K562 (cell line): ENCODE measurements around the gene PRPF18. TPM values are rescaled to one million over a fixed set of nuclear protein-coding genes. Genes with fewer than 3 reads are reported as not detected.

Experiments
- ATAC-seq: fragments of 200-7000 bp; cut with Tn5 transposase; 3 replicates; pipeline ENCODE4 v1.9.1; 2020; ENCODE audit warnings: moderate library complexity
- BruUV-seq: library from RNA; stranded (reverse); fragments of 400-500 nt; replicated peaks from 2 replicates; lab custom pipeline; 2021; lab: Mats Ljungman, UMichigan
- CTCF ChIA-PET: fragments of 300-600 bp; formaldehyde crosslinking; extraction: SDS; loops from one replicate; lab custom pipeline; 2021; ENCODE audit warnings: low intra/inter-chr PET ratio; lab: Yijun Ruan, JAX
- POLR2A ChIA-PET: fragments of 300-600, 350-650 bp; sonication (Branson Sonifier 250); formaldehyde crosslinking; extraction: SDS; loops from one replicate; lab custom pipeline; 2021; ENCODE audit warnings: antibody characterized with exemption, inconsistent platforms; lab: Yijun Ruan, JAX
- DNase-seq, 4 experiments: peaks; one replicate each; pipeline versions ENCODE4 v3.0.0 to v3.0.0-alpha.2; 2011 to 2018; ENCODE audit warnings: low spot score in 3 of 4, mixed read lengths in 3 of 4; ENCODE audit errors: extremely low read depth in 1 of 4
- FAIRE-seq: peaks from 2 replicates; lab custom pipeline; 2011; peaks lifted over from hg19 to GRCh38; lab: Jason Lieb, UNC
- H2AFZ ChIP-seq: 2 replicates; pipeline ENCODE4 v1.6.0; 2011; ENCODE audit warnings: low read depth, low read length, control low read depth, inconsistent platforms
- H3K27ac ChIP-seq: fragments of 200-600 bp; 3 replicates; pipeline ENCODE4 v1.8.0; 2011; ENCODE audit warnings: low read depth, mild to moderate bottlenecking, control low read depth, inconsistent platforms, low read length, moderate library complexity, mixed read lengths; ENCODE audit errors: extremely low read depth
- H3K27me3 ChIP-seq, 2 experiments: fragments of 300-600 bp in 1 of 2; 2 replicates in 1 of 2; 3 replicates in 1 of 2; pipeline versions ENCODE4 v1.6.0 to v1.8.0; 2011; ENCODE audit warnings: inconsistent platforms in 2 of 2, low read length in 2 of 2, mild to moderate bottlenecking in 1 of 2, mixed read lengths in 1 of 2, moderate library complexity in 1 of 2; ENCODE audit not compliant: control insufficient read depth in 2 of 2, insufficient read depth in 2 of 2
- H3K36me3 ChIP-seq: fragments of 300-600 bp; 3 replicates; pipeline ENCODE4 v1.8.0; 2011; ENCODE audit warnings: mild to moderate bottlenecking, low read length, inconsistent platforms; ENCODE audit not compliant: control insufficient read depth, insufficient read depth
- H3K4me1 ChIP-seq, 2 experiments: fragments of 200-600 bp in 1 of 2; replicated peaks in 1 of 2; 2 replicates in 1 of 2; 3 replicates in 1 of 2; pipeline versions ENCODE4 v1.5.1 to v1.8.0; 2011; ENCODE audit warnings: inconsistent platforms in 2 of 2, low read length in 2 of 2, mild to moderate bottlenecking in 1 of 2, mixed read lengths in 1 of 2, moderate library complexity in 1 of 2; ENCODE audit not compliant: control insufficient read depth in 2 of 2, insufficient read depth in 2 of 2
- H3K4me2 ChIP-seq: 2 replicates; pipeline ENCODE4 v1.6.1; 2011; ENCODE audit warnings: low read length, control low read depth, inconsistent platforms, mixed read lengths; ENCODE audit not compliant: insufficient read depth
- H3K4me3 ChIP-seq: fragments of 200-600 bp; sonication (generic), shearing (Covaris generic); 2 replicates; pipeline ENCODE4 v1.5.1; 2016; ENCODE audit warnings: control low read depth, inconsistent platforms
- H3K79me2 ChIP-seq: fragments of 200-600 bp; 3 replicates; pipeline ENCODE4 v1.8.0; 2011; ENCODE audit warnings: low read length, inconsistent platforms; ENCODE audit not compliant: control insufficient read depth, insufficient read depth
- H3K9ac ChIP-seq, 2 experiments: 2 replicates each; pipeline versions ENCODE4 v1.6.0 to v1.6.1; 2011; ENCODE audit warnings: low read depth in 2 of 2, low read length in 2 of 2, control low read depth in 1 of 2, inconsistent platforms in 1 of 2, mild to moderate bottlenecking in 1 of 2, mixed read lengths in 1 of 2; ENCODE audit not compliant: insufficient read depth in 1 of 2
- H3K9me1 ChIP-seq: one replicate; pipeline ENCODE4 v1.6.0; 2011; ENCODE audit warnings: inconsistent platforms, mild to moderate bottlenecking, low read length, moderate library complexity; ENCODE audit not compliant: control insufficient read depth, insufficient read depth
- H3K9me3 ChIP-seq: replicated peaks from 2 replicates; pipeline ENCODE4 v1.5.1; 2011; ENCODE audit warnings: low read depth, low read length, inconsistent platforms; ENCODE audit not compliant: control insufficient read depth, insufficient read depth
- H4K20me1 ChIP-seq: replicated peaks from 2 replicates; pipeline ENCODE4 v1.6.1; 2011; ENCODE audit warnings: low read length, inconsistent platforms, mixed read lengths; ENCODE audit not compliant: control insufficient read depth, insufficient read depth
- ARID1B ChIP-seq: fragments of 450-650 bp; IDR thresholded peaks from 2 replicates; pipeline ENCODE4 v1.6.1; 2016; ENCODE audit warnings: antibody characterized with exemption, mild to moderate bottlenecking, inconsistent platforms
- CTBP1 ChIP-seq: fragments of 450-650 bp; IDR thresholded peaks from 2 replicates; pipeline ENCODE4 v1.6.1; 2016; ENCODE audit warnings: borderline replicate concordance
- ETV6 ChIP-seq, 3 experiments: fragments of 150-350 bp in 1 of 3; sonication (generic) in 1 of 3; formaldehyde crosslinking in 1 of 3; IDR thresholded peaks; 2 replicates each; pipeline versions ENCODE4 v1.6.1 to v1.8.0; 2014 to 2022; ENCODE audit warnings: borderline replicate concordance in 2 of 3, low read depth in 2 of 3, antibody characterized with exemption in 1 of 3, low read length in 1 of 3, mild to moderate bottlenecking in 1 of 3, missing genetic modification reagents in 1 of 3
- GATAD2B ChIP-seq: fragments of 450-650 bp; IDR thresholded peaks from 2 replicates; pipeline ENCODE4 v1.6.1; 2017; ENCODE audit warnings: mild to moderate bottlenecking, borderline replicate concordance
- GTF2E2 ChIP-seq: fragments of 200-800 bp; sonication (Bioruptor generic); IDR thresholded peaks from 2 replicates; pipeline ENCODE4 v1.6.1; 2016; ENCODE audit warnings: missing genetic modification characterization, missing compliant biosample characterization
- KLF1 ChIP-seq: fragments of 450-650 bp; IDR thresholded peaks from 2 replicates; pipeline ENCODE4 v1.6.1; 2016; ENCODE audit warnings: missing genetic modification characterization, missing compliant biosample characterization
- PCBP1 ChIP-seq: fragments of 200-400 bp; formaldehyde crosslinking; IDR thresholded peaks from 2 replicates; pipeline ENCODE4 v1.6.1; 2018; ENCODE audit warnings: mild to moderate bottlenecking, low read depth, low read length; ENCODE audit not compliant: poor library complexity, severe bottlenecking
- TAF9B ChIP-seq: fragments of 450-650 bp; IDR thresholded peaks from 2 replicates; pipeline ENCODE4 v1.6.1; 2018; ENCODE audit warnings: mild to moderate bottlenecking; ENCODE audit not compliant: partially characterized antibody
- TCFL5 ChIP-seq: fragments of 250-450 bp; sonication (Bioruptor Pico); conservative IDR thresholded peaks from 2 replicates; pipeline ENCODE4 v1.6.1; 2021; ENCODE audit warnings: mild to moderate bottlenecking, moderate library complexity, matching md5 sums
- TGIF2 ChIP-seq: sonication (generic); formaldehyde crosslinking; IDR thresholded peaks from 2 replicates; pipeline ENCODE4 v1.8.1; 2022; ENCODE audit warnings: mild to moderate bottlenecking, missing genetic modification reagents, moderate library complexity
- THRAP3 ChIP-seq: fragments of 450-650 bp; IDR thresholded peaks from 2 replicates; pipeline ENCODE4 v1.6.1; 2016; ENCODE audit warnings: mild to moderate bottlenecking, inconsistent platforms, borderline replicate concordance
- WGBS: fragments of 100-300 bp; shearing (Covaris generic); methylation state at CpG from one replicate; pipeline ENCODE4 v1.1.6; 2016; ENCODE audit warnings: low coverage, mixed read lengths; ENCODE audit not compliant: insufficient coverage; ENCODE audit errors: missing lambda C conversion rate; 5-methylcytosine and 5-hydroxymethylcytosine counted together
- in situ Hi-C: fragments of 300-500 bp; cut with MboI; formaldehyde crosslinking; loops from 4 replicates; pipeline ENCODE4 v1.15.0; 2018; ENCODE audit warnings: inconsistent platforms, mixed read lengths
- intact Hi-C: fragments of 100-400 bp; cut with micrococcal nuclease; formaldehyde crosslinking; loops from 2 replicates; pipeline ENCODE4 v1.14.2; 2022
- polyA plus RNA-seq, 8 experiments: library from polyadenylated mRNA; depleted of rRNA in 4 of 8; stranded (reverse) in 5 of 8; unstranded in 3 of 8; fragments of >200 nt; fragmentation: Nextera tagmentation in 2 of 8; fragmentation: Illumina TruSeq in 1 of 8; extraction: Ambion mirVana in 2 of 8; extraction: Trizol in 1 of 8; gene quantifications; 2 replicates each; pipeline versions ENCODE4 v1.2.1 to v1.2.3, GENCODE V29; 2011 to 2014; ENCODE audit warnings: inconsistent platforms in 1 of 8, missing spikeins in 1 of 8
- total RNA-seq, 7 experiments: library from RNA; depleted of rRNA in 6 of 7; stranded (reverse); fragments of >200 nt in 6 of 7; fragmentation: Illumina TruSeq in 2 of 7; extraction: Trizol in 2 of 7; gene quantifications; 2 replicates each; pipeline versions ENCODE4 v1.2.1 to v1.2.3, GENCODE V29; 2011 to 2021; ENCODE audit warnings: low replicate concordance in 1 of 7
- TF ChIP-seq, protein P1 (sequence below): fragments of 250-450 bp; sonication (Bioruptor Pico); IDR thresholded peaks from 2 replicates; pipeline ENCODE4 v1.4.0; 2020; ENCODE audit warnings: mild to moderate bottlenecking
- TF ChIP-seq, protein P2 (sequence below): fragments of 250-450 bp; sonication (Bioruptor Pico); IDR thresholded peaks from 2 replicates; pipeline ENCODE4 v1.8.0; 2021; ENCODE audit warnings: moderate library complexity, mild to moderate bottlenecking, inconsistent platforms

PRPF18 gene
- total and polyA plus RNA-seq, 9 of the 15 experiments (the other 6 are each of a cell fraction or from before 2014, with no cell fraction given): 14.0 to 30.6 (median 23.1) TPM

- Histone ChIP-seq H3K4me3 (no peak overlapping the region), H3K9me1 (no peaks in the 10 kb centered on the region)
- CTCF ChIA-PET: no interaction called here
- BruUV-seq: no TSS peak
- no peak for TF ChIP-seq GTF2E2 (tag)
- TF ChIP-seq CTBP1: no peak
- TF ChIP-seq TCFL5 (CRISPR knock-in tag): no peak
- TF ChIP-seq TGIF2 (CRISPR knock-in tag): no peak
- TF ChIP-seq ARID1B: no peak
- no peak for TF ChIP-seq GATAD2B
- TF ChIP-seq, all 486 proteins: peak for 0
- Histone ChIP-seq H3K27me3 (no peaks in the 10 kb centered on the region), H3K36me3 (peaks cover 13% of the 10 kb centered on the region; the same call in 2 of the 3 replicates), H3K9ac (no peak overlapping the region), H3K79me2 (no peaks in the 10 kb centered on the region), H3K4me2 (no peak overlapping the region), H4K20me1 (no peaks in the 10 kb centered on the region), H3K9me3 (no peaks in the 10 kb centered on the region), H2AFZ (no peak overlapping the region), H3K27ac (no peak overlapping the region), H3K4me1 (no peaks in the 10 kb centered on the region)
- intact Hi-C loops (no loop called here), in situ Hi-C loops (no loop called here)
- WGBS: 49% methylated on average over 6 of the region's 7 CpGs
- DNase-seq: no peak
- no peak for ATAC-seq
- FAIRE-seq: no peak
- POLR2A ChIA-PET: interaction anchor here (1.2 kb wide), 1 partner anchor 10 kb away, joined by 3 read pairs; no protein-coding TSS in a partner anchor
Measured at GRCh38 chr10:13628661-13629060, 41.9 kb downstream of the PRPF18 start.

DNA sequence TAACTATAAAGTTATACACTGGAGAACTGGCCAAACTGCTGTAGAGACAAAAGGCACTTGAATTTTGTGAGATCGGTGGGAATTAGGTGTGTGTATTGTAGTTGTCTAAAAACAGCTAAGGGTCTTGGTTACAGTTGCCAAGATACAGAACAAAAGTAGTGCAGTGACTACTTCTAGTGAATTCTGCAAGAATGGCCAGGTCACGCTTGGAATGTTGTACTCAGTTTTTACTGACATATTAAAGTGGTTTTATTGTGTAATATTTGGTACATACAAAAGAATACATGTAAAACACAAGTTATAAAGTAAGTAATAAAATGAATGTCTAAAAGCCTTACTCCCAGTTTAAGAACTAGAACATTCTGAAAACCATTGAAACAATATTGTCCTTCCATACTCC lies 42.4 kb downstream of the PRPF18 start:
- Histone ChIP-seq H3K79me2 (no peaks in the 10 kb centered on the region), H3K4me2 (no peak overlapping the region), H4K20me1 (no peaks in the 10 kb centered on the region), H2AFZ (no peak overlapping the region), H3K9me1 (no peaks in the 10 kb centered on the region), H3K36me3 (peaks cover 13% of the 10 kb centered on the region; the same call in 2 of the 3 replicates), H3K4me3 (no peak overlapping the region), H3K4me1 (no peaks in the 10 kb centered on the region), H3K9ac (no peak overlapping the region), H3K27me3 (no peaks in the 10 kb centered on the region), H3K27ac (no peak overlapping the region), H3K9me3 (no peaks in the 10 kb centered on the region)
- DNase-seq (no peak), ATAC-seq (no peak), FAIRE-seq (no peak)
- ChIA-PET POLR2A (interaction anchor here (1.2 to 1.4 kb wide), 2 partner anchors 9 to 16 kb away, joined by 3 read pairs; no protein-coding TSS in a partner anchor), CTCF (no interaction called here)
- in situ Hi-C loops: no loop called here
- BruUV-seq: no TSS peak
- WGBS: 68% methylated on average over 2 of the region's 2 CpGs
- intact Hi-C loops: no loop called here
- TF ChIP-seq, protein P1, sequence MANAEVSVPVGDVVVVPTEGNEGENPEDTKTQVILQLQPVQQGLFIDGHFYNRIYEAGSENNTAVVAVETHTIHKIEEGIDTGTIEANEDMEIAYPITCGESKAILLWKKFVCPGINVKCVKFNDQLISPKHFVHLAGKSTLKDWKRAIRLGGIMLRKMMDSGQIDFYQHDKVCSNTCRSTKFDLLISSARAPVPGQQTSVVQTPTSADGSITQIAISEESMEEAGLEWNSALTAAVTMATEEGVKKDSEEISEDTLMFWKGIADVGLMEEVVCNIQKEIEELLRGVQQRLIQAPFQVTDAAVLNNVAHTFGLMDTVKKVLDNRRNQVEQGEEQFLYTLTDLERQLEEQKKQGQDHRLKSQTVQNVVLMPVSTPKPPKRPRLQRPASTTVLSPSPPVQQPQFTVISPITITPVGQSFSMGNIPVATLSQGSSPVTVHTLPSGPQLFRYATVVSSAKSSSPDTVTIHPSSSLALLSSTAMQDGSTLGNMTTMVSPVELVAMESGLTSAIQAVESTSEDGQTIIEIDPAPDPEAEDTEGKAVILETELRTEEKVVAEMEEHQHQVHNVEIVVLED (CRISPR knock-in tag): no peak
- TF ChIP-seq KLF1 (no peak), PCBP1 (no peak), ETV6 (IDR thresholded peaks at IDR 0.05; ENCODE audit: borderline replicate concordance in 1 of 2, low read depth in 2 of 2, low read length in 1 of 2) (no peak), ETV6 (CRISPR knock-in tag; IDR thresholded peaks at IDR 0.05; ENCODE audit: borderline replicate concordance) (no peak), TAF9B (no peak), THRAP3 (no peak)
- TF ChIP-seq, protein P2, sequence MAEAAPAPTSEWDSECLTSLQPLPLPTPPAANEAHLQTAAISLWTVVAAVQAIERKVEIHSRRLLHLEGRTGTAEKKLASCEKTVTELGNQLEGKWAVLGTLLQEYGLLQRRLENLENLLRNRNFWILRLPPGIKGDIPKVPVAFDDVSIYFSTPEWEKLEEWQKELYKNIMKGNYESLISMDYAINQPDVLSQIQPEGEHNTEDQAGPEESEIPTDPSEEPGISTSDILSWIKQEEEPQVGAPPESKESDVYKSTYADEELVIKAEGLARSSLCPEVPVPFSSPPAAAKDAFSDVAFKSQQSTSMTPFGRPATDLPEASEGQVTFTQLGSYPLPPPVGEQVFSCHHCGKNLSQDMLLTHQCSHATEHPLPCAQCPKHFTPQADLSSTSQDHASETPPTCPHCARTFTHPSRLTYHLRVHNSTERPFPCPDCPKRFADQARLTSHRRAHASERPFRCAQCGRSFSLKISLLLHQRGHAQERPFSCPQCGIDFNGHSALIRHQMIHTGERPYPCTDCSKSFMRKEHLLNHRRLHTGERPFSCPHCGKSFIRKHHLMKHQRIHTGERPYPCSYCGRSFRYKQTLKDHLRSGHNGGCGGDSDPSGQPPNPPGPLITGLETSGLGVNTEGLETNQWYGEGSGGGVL: no peak
